HFF-Myc (cell line): ENCODE measurements around the gene CD3D.

Source experiments
- DNase-seq: peaks from one replicate; pipeline ENCODE4 v3.0.0-alpha.2; 2011; ENCODE audit warnings: low read depth; ENCODE audit errors: extremely low read depth
- H3K4me3 ChIP-seq: replicated peaks from 2 replicates; pipeline ENCODE4 v1.5.1; 2011; ENCODE audit warnings: low read depth, mild to moderate bottlenecking, control low read depth, low read length
- TF ChIP-seq, protein P1 (sequence below): IDR thresholded peaks from 2 replicates; pipeline ENCODE4 v1.5.1; 2012; ENCODE audit warnings: mild to moderate bottlenecking, low read depth, low read length, control low read depth; ENCODE audit errors: missing control alignments

The CD3D gene

DNA sequence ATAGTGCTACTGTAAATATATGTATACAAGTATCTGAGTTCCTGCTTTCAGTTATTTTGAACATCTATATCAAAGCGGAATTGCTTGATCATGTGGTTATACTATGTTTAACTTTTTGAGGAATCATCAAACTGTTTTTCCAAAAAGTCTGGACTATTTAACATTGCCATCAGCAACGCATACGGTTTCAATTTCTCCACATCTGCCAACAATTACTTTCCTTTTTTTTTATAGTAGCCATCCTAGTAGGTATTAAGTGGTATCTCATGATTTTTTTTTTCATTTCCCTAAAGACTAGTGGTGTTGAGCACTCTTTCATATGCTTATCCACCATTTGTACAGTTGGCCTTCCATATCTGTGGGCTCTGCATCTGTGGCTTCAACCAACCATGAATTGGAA is 15.6 kb upstream of the CD3D start:
- no peak overlapping the region for H3K4me3 ChIP-seq
- TF ChIP-seq, protein P1, sequence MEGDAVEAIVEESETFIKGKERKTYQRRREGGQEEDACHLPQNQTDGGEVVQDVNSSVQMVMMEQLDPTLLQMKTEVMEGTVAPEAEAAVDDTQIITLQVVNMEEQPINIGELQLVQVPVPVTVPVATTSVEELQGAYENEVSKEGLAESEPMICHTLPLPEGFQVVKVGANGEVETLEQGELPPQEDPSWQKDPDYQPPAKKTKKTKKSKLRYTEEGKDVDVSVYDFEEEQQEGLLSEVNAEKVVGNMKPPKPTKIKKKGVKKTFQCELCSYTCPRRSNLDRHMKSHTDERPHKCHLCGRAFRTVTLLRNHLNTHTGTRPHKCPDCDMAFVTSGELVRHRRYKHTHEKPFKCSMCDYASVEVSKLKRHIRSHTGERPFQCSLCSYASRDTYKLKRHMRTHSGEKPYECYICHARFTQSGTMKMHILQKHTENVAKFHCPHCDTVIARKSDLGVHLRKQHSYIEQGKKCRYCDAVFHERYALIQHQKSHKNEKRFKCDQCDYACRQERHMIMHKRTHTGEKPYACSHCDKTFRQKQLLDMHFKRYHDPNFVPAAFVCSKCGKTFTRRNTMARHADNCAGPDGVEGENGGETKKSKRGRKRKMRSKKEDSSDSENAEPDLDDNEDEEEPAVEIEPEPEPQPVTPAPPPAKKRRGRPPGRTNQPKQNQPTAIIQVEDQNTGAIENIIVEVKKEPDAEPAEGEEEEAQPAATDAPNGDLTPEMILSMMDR, result no peak
- peak; percentile 60 for DNase-seq

- TF ChIP-seq, protein P1, result peak; percentile 21
- H3K4me3 ChIP-seq, result no peak overlapping the region
- DNase-seq, result no peak
Observed at GRCh38 chr11:118353084-118353710, 10.7 kb upstream of the CD3D start.

- H3K4me3 ChIP-seq, result no peak overlapping the region
- TF ChIP-seq, protein P1, result no peak
Observed at GRCh38 chr11:118349475-118349874, 7.0 kb upstream of the CD3D start.

GRCh38 chr11:118343981-118344515 is 1.5 kb upstream of the CD3D start, which contains the start of gene CD3G:
Gene CD3G (plus strand): TSS chr11:118344344. CDS start chr11:118344424, 80 bp downstream.
- DNase-seq, result no peak
- no peak within 1 kb of the TSS for H3K4me3 ChIP-seq
- TF ChIP-seq, protein P1, result no peak

More at GRCh38 chr11:118349475-118349874, 7.0 kb upstream of the CD3D start:
- no peak for DNase-seq

DNA sequence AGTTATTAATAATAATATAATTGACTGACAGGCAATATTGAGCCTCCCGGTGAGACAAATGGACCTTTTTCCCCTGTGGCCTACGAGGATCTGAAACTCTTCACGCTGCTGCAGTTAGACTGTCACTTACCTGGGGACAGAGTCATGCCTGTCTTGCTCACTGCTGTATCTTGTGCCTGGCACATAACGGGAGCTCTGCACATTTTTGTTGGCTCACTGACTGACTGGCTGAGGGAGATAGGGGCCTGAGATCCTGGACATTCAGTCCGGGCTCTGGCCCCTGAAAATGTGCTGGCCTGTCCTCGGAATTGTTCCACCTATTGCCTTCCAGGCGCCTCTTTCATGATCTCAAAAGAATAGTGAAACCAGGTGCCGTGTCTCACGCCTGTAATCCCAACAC is 743 bp upstream of the CD3D start:
- no peak for DNase-seq
- H3K4me3 ChIP-seq, result no peak overlapping the region
- TF ChIP-seq, protein P1, result no peak

DNA sequence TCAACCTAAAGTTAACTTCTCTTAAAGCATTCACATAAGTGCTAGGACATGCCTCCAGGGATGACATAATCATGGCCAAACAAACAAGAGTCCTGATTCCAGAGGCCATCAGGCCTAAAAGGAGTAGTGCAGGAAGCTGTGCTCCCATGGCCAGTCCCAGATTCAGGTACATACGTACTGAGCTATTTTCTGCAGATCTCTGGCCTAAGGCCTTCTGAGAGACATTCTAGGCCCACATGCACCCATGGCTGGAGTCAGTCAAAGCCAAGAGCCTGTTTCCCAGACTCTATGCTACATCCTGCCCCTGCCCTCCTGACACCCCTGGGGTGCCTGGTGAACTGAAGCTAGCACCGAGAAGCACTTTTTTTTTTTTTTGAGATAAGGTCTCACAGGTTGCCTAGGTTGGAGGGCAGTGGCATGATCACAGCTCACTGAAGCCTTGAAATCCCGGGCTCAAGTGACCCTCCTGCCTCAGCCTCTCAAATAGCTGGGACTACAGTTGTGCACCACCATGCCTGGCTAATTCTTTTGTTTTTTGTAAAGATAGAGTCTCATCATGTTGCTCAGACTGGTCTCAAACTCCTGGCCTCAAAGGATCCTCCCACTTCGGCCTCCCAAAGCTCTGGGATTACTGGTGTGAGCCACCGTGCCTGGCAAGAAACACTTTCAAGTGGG is 553 bp downstream of the CD3D start:
- no peak overlapping the region for H3K4me3 ChIP-seq
- DNase-seq, result no peak
- TF ChIP-seq, protein P1, result no peak

DNA sequence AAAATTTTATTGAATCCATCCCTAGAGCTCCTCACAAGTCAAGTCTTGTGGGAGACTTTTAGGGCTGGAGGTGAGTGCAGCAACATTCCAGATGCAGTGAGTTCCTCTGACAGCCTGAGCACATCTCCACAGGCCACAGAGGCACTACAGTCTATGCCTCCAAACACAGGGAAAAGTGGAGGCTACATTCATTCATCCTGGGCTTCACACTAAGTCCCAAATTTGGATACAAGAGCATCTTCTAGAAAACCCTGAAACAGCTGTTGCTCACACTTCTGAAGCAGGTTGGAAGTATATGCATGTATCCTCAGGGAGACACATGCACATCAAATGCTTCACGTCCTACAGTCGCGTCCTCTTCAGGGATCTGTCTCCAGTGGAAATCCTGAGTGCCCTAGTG is 1.2 kb downstream of the CD3D start:
- TF ChIP-seq, protein P1, result no peak
- H3K4me3 ChIP-seq, result no peak overlapping the region
- no peak for DNase-seq
